Left forelimb (tissue), 1 donor: ENCODE measurements around the gene TNK2.
"Not testable (repeated sequence)": the region's sequence is repeated elsewhere in the genome, so short reads cannot be mapped to it uniquely, and the experiment has no call there.

Source experiments
- DNase-seq: peaks from one replicate; pipeline ENCODE4 v3.0.0-alpha.2; 2018; ENCODE audit warnings: low spot score

Gene TNK2

GRCh38 chr3:195870442-195870841 lies 37.9 kb downstream of the TNK2 start:
- DNase-seq: no peak

GRCh38 chr3:195869413-195870001 lies 38.8 kb downstream of the TNK2 start:
- no peak for DNase-seq

GRCh38 chr3:195868866-195869412 lies 39.4 kb downstream of the TNK2 start:
- DNase-seq: no peak

- DNase-seq: no peak
Measured at GRCh38 chr3:195868336-195868865, 40.0 kb downstream of the TNK2 start.

GRCh38 chr3:195867631-195868335 lies 40.6 kb downstream of the TNK2 start:
- DNase-seq: no peak

GRCh38 chr3:195866686-195867511 lies 41.5 kb downstream of the TNK2 start:
- DNase-seq: no peak

- no peak for DNase-seq
Measured at GRCh38 chr3:195865752-195866151, 42.6 kb downstream of the TNK2 start.

- DNase-seq: peak; percentile 90
Measured at GRCh38 chr3:195863121-195864061, 45.0 kb downstream of the TNK2 start.

- DNase-seq: not testable (repeated sequence)
Measured at GRCh38 chr3:195862318-195862717, 46.0 kb downstream of the TNK2 start.

GRCh38 chr3:195860456-195860855 lies 47.9 kb downstream of the TNK2 start:
- DNase-seq: no peak

- no peak for DNase-seq
Measured at GRCh38 chr3:195859846-195860411, 48.4 kb downstream of the TNK2 start.

GRCh38 chr3:195859061-195859845 lies 49.1 kb downstream of the TNK2 start:
- no peak for DNase-seq

- no peak for DNase-seq
Measured at GRCh38 chr3:195856410-195857084, 51.8 kb downstream of the TNK2 start.

- DNase-seq: no peak
Measured at GRCh38 chr3:195855471-195856409, 52.6 kb downstream of the TNK2 start.

- no peak for DNase-seq
Measured at GRCh38 chr3:195854628-195855294, 53.6 kb downstream of the TNK2 start.

- no peak for DNase-seq
Measured at GRCh38 chr3:195853996-195854395, 54.4 kb downstream of the TNK2 start.

GRCh38 chr3:195853036-195853435 lies 55.3 kb downstream of the TNK2 start:
- no peak for DNase-seq
